ENCODE measurements around the gene EYS.

The EYS gene

DNA sequence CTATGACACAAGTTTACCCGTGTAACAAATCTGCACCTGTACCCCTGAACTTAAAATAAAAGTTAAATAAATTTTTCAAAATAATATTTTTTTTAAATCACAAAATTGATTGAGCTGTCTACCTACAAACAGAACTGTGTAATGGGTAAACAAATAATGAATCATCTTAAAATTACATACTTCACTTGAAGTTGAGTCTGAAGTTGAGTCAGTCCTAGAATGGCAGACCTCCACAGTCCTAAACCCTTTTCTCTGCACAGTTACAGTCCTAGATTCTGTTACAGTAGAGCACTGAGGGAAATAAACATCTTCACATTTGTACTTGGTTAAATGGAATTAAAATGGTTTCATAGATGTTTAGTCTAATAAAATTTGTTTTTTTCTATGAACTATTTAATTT lies 1190.6 kb downstream of the EYS start:
- H3K36me3 Mint-ChIP-seq (ENCODE audit: insufficient read depth) = no peaks in the 10 kb centered on the region
- H3K4me1 Mint-ChIP-seq = no peaks in the 10 kb centered on the region
- ATAC-seq (replicated peaks; ENCODE audit: extremely low read depth, poor library complexity, severe bottlenecking) = no peak
- no peaks in the 10 kb centered on the region for H3K27me3 Mint-ChIP-seq
- H3K27ac Mint-ChIP-seq (ENCODE audit: low read depth) = no peak overlapping the region
- H3K4me3 Mint-ChIP-seq = no peak overlapping the region
- peaks cover 28% of the 10 kb centered on the region for H3K9me3 Mint-ChIP-seq
- no peak for DNase-seq (ENCODE audit: low spot score in 2 of 2)

GRCh38 chr6:64507661-64508060 lies 1199.4 kb downstream of the EYS start:
- H3K4me1 Mint-ChIP-seq = no peaks in the 10 kb centered on the region
- DNase-seq (ENCODE audit: low spot score in 2 of 2) (no peak), ATAC-seq (replicated peaks; ENCODE audit: extremely low read depth, poor library complexity, severe bottlenecking) (no peak)
- H3K27ac Mint-ChIP-seq (ENCODE audit: low read depth) = no peak overlapping the region
- no peaks in the 10 kb centered on the region for H3K36me3 Mint-ChIP-seq (ENCODE audit: insufficient read depth)
- H3K4me3 Mint-ChIP-seq = no peak overlapping the region
- H3K9me3 Mint-ChIP-seq = peaks cover 25% of the 10 kb centered on the region
- H3K27me3 Mint-ChIP-seq = no peaks in the 10 kb centered on the region

- H3K27ac Mint-ChIP-seq (ENCODE audit: low read depth) = no peak overlapping the region
- H3K36me3 Mint-ChIP-seq (ENCODE audit: insufficient read depth) = no peaks in the 10 kb centered on the region
- no peak for ATAC-seq (replicated peaks; ENCODE audit: extremely low read depth, poor library complexity, severe bottlenecking)
- no peaks in the 10 kb centered on the region for H3K4me1 Mint-ChIP-seq
- no peak for DNase-seq (ENCODE audit: low spot score in 2 of 2)
- H3K9me3 Mint-ChIP-seq = peaks cover 12% of the 10 kb centered on the region
- no peaks in the 10 kb centered on the region for H3K27me3 Mint-ChIP-seq
- H3K4me3 Mint-ChIP-seq = no peak overlapping the region
Observed at GRCh38 chr6:64505312-64505711, 1201.7 kb downstream of the EYS start.

DNA sequence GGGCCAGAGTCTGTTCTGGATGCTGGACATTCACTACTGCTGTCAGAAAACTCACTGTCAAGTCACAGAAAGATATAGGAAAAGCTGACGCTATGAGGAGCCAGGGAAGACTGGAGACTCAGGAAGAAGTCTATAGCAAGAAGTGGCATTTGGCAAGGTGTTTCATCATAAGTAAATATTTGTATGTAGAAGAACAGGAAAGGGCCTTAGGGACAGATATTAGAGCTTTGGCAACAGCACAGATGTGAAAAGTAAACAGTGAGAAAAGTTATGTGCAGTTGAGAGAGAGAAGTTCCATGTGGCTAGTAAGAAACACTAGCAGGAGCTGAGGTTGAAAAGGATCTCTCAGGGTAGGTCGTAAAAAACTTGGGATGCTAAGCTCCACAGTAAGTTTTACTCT lies 1202.5 kb downstream of the EYS start:
- no peaks in the 10 kb centered on the region for H3K27me3 Mint-ChIP-seq
- H3K36me3 Mint-ChIP-seq (ENCODE audit: insufficient read depth) = no peaks in the 10 kb centered on the region
- H3K4me3 Mint-ChIP-seq = no peak overlapping the region
- peaks cover 15% of the 10 kb centered on the region for H3K9me3 Mint-ChIP-seq
- H3K4me1 Mint-ChIP-seq = no peaks in the 10 kb centered on the region
- no peak for ATAC-seq (replicated peaks; ENCODE audit: extremely low read depth, poor library complexity, severe bottlenecking)
- H3K27ac Mint-ChIP-seq (ENCODE audit: low read depth) = no peak overlapping the region
- DNase-seq (ENCODE audit: low spot score in 2 of 2) = no peak

DNA sequence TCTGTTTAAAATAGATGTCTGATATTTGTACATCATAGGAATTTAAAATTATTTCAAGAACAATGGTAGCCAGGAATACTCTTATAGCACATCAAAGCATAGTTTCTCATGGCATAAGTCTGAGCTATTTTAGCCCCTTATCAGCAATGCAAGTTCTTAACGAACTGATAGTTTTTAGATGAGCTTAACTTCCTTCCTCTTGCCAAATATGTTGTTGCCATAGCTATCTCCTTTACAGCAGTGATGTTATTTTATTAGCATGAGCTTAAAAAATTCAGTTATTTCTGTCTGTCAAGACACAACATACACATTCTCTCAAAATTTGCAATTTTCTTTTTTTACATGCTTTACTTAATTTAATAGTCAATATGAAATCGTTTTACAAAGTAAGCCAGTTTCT lies 1204.2 kb downstream of the EYS start:
- H3K4me1 Mint-ChIP-seq = no peaks in the 10 kb centered on the region
- no peaks in the 10 kb centered on the region for H3K36me3 Mint-ChIP-seq (ENCODE audit: insufficient read depth)
- no peak for ATAC-seq (replicated peaks; ENCODE audit: extremely low read depth, poor library complexity, severe bottlenecking)
- H3K27me3 Mint-ChIP-seq = no peaks in the 10 kb centered on the region
- peaks cover 22% of the 10 kb centered on the region for H3K9me3 Mint-ChIP-seq
- DNase-seq (ENCODE audit: low spot score in 2 of 2) = no peak
- no peak overlapping the region for H3K27ac Mint-ChIP-seq (ENCODE audit: low read depth)
- no peak overlapping the region for H3K4me3 Mint-ChIP-seq

DNA sequence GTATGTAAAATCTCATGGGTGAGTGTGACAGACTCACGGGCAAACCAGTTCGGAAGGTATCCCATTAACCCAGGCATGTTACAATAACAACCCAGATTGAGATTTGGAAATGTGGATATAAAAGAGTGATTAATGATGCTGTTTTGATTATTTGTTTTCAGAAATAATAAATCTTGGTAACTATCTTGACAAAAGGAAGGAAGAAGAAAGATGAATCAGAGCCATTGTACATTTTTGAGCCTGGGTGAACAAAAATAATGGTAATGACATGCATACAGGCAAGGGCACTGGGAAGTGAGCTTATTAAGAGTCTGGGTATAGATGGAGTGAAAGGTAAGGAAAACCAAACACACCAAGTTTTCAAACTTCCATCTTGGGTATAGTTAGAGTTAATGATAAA lies 1209.4 kb downstream of the EYS start:
- no peak for DNase-seq (ENCODE audit: low spot score in 2 of 2)
- no peaks in the 10 kb centered on the region for H3K4me1 Mint-ChIP-seq
- H3K4me3 Mint-ChIP-seq = no peak overlapping the region
- peaks cover 25% of the 10 kb centered on the region for H3K9me3 Mint-ChIP-seq
- H3K27ac Mint-ChIP-seq (ENCODE audit: low read depth) = no peak overlapping the region
- H3K27me3 Mint-ChIP-seq = no peaks in the 10 kb centered on the region
- ATAC-seq (replicated peaks; ENCODE audit: extremely low read depth, poor library complexity, severe bottlenecking) = no peak
- H3K36me3 Mint-ChIP-seq (ENCODE audit: insufficient read depth) = no peaks in the 10 kb centered on the region

DNA sequence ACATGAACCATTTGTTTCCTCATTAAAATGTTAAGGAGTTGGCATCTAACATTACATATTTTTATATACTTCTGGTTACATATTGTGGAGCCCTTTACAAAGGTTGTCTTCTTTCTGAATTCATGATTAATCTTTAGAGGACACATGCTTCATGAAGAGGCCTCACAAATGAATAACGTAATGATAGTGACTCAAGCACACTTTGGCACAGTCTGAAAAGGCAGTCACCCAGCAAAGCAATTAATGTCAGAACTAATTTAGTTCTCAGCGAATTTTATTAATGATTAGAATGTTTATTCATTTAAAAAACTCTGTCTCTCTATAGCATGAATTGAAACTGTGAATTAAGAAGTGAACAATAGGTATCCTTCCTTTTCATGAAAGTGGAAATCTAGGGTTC lies 1217.3 kb downstream of the EYS start:
- peaks cover 12% of the 10 kb centered on the region for H3K9me3 Mint-ChIP-seq
- DNase-seq (ENCODE audit: low spot score in 2 of 2) (no peak), ATAC-seq (replicated peaks; ENCODE audit: extremely low read depth, poor library complexity, severe bottlenecking) (no peak)
- H3K27me3 Mint-ChIP-seq = no peaks in the 10 kb centered on the region
- no peak overlapping the region for H3K27ac Mint-ChIP-seq (ENCODE audit: low read depth)
- no peaks in the 10 kb centered on the region for H3K36me3 Mint-ChIP-seq (ENCODE audit: insufficient read depth)
- H3K4me1 Mint-ChIP-seq = no peaks in the 10 kb centered on the region
- no peak overlapping the region for H3K4me3 Mint-ChIP-seq

DNA sequence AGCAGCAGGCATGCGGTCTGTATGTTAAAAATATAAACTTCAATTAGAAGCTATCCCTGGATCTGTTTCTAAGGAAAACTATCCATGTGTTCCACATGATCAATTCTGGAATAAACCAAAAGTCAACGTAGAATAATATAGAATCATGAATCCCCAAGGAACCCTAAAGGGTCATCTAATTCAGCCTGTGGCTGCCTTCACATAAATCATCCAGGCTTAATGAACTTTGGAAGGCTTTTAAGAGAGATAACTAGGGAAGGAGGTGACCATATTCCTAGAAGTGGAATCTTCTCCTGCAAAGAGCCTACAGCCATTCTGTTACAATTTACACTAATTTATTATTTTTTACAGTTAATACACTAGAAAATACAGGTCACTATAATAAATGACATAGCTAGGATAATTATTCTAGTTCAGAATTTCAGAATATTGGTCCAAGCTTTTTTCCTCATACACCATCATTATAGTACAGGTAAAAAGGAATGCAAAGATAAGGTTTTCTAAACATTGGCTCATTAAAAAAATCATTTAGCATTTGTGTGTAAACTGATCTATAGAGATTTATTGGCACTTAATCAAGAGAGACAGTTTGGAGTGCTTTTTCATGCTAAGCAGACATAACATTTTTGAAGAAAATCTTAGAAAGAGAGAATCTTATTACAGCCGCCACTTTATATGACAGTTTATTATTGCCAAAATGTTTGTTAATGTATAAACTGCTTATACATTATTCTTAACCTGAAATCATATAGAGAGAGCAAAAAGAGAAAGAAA lies 1220.3 kb downstream of the EYS start:
- Mint-ChIP-seq H3K36me3 (ENCODE audit: insufficient read depth) (no peaks in the 10 kb centered on the region), H3K9me3 (no peaks in the 10 kb centered on the region), H3K27ac (ENCODE audit: low read depth) (no peak overlapping the region), H3K27me3 (no peaks in the 10 kb centered on the region), H3K4me3 (no peak overlapping the region), H3K4me1 (no peaks in the 10 kb centered on the region)
- DNase-seq (ENCODE audit: low spot score in 2 of 2) = no peak
- ATAC-seq (replicated peaks; ENCODE audit: extremely low read depth, poor library complexity, severe bottlenecking) = no peak

- ATAC-seq (replicated peaks; ENCODE audit: extremely low read depth, poor library complexity, severe bottlenecking) (no peak), DNase-seq (ENCODE audit: low spot score in 2 of 2) (no peak)
- Mint-ChIP-seq H3K27me3 (no peaks in the 10 kb centered on the region), H3K9me3 (no peaks in the 10 kb centered on the region), H3K4me3 (no peak overlapping the region), H3K4me1 (no peaks in the 10 kb centered on the region), H3K27ac (ENCODE audit: low read depth) (no peak overlapping the region), H3K36me3 (ENCODE audit: insufficient read depth) (no peaks in the 10 kb centered on the region)
Observed at GRCh38 chr6:64483956-64484499, 1223.0 kb downstream of the EYS start.

DNA sequence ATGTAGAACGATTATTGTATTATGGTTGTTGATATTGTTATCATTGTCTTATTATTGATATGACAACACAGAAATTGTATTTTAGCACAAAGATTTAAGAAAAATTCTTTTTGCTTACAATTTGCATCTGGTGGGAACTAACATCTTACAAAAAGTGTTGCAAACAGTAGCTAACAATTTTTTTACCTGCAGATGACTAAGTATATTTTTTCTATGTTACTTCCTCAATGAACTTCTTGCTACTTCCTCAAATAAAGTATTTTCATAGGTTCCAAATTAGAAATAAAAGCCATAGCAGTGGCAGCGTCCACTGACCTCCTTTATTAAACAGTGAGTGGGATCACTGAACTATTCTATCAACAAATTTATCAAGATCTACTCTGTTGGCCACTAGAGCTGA lies 1224.4 kb downstream of the EYS start:
- ATAC-seq (replicated peaks; ENCODE audit: extremely low read depth, poor library complexity, severe bottlenecking) = no peak
- DNase-seq (ENCODE audit: low spot score in 2 of 2) = no peak
- Mint-ChIP-seq H3K27me3 (no peaks in the 10 kb centered on the region), H3K27ac (ENCODE audit: low read depth) (no peak overlapping the region), H3K4me1 (no peaks in the 10 kb centered on the region), H3K36me3 (ENCODE audit: insufficient read depth) (no peaks in the 10 kb centered on the region), H3K9me3 (no peaks in the 10 kb centered on the region), H3K4me3 (no peak overlapping the region)

DNA sequence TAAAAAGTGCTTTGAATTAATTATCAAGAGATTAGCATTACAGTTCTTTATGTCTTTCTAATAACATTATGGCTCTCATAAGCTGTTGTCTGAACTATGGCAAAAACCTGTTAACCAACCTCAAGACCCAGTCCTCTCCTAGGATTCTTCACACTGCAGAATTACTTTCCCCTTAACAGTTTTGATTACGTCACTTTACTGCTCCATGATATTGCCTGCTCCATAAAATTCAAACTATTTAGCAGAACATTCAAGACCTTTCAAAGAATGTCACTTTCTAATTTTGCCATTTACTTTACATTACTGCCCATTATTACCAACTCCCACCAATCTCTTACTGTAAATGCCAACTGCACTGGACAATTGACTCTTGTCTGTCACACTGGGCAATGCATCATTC lies 1227.9 kb downstream of the EYS start:
- Mint-ChIP-seq H3K4me1 (no peaks in the 10 kb centered on the region), H3K27me3 (no peaks in the 10 kb centered on the region), H3K9me3 (peaks cover 14% of the 10 kb centered on the region), H3K4me3 (no peak overlapping the region), H3K27ac (ENCODE audit: low read depth) (no peak overlapping the region), H3K36me3 (ENCODE audit: insufficient read depth) (no peaks in the 10 kb centered on the region)
- no peak for DNase-seq (ENCODE audit: low spot score in 2 of 2)
- ATAC-seq (replicated peaks; ENCODE audit: extremely low read depth, poor library complexity, severe bottlenecking) = no peak

DNA sequence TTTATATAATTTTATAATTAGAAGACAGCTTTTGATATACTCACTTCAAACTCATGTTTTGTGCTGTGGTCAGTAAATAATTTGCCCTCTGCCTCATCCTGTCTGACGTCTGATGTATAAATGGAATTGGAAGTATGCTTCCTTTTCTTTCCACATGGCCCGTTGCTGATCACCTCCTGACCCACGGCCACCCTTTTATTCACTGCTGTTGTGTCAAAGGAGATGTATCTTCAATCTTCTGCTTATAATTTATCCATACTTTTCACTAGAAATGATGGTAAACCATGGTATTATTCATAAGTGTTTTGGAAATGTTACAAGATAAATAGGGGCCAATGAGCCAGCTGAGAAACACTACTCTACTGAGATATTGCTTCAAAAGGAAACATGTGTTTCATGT lies 1229.6 kb downstream of the EYS start:
- H3K36me3 Mint-ChIP-seq (ENCODE audit: insufficient read depth) = no peaks in the 10 kb centered on the region
- peaks cover 14% of the 10 kb centered on the region for H3K9me3 Mint-ChIP-seq
- no peak for DNase-seq (ENCODE audit: low spot score in 2 of 2)
- no peak for ATAC-seq (replicated peaks; ENCODE audit: extremely low read depth, poor library complexity, severe bottlenecking)
- no peak overlapping the region for H3K4me3 Mint-ChIP-seq
- no peaks in the 10 kb centered on the region for H3K4me1 Mint-ChIP-seq
- no peak overlapping the region for H3K27ac Mint-ChIP-seq (ENCODE audit: low read depth)
- H3K27me3 Mint-ChIP-seq = no peaks in the 10 kb centered on the region

DNA sequence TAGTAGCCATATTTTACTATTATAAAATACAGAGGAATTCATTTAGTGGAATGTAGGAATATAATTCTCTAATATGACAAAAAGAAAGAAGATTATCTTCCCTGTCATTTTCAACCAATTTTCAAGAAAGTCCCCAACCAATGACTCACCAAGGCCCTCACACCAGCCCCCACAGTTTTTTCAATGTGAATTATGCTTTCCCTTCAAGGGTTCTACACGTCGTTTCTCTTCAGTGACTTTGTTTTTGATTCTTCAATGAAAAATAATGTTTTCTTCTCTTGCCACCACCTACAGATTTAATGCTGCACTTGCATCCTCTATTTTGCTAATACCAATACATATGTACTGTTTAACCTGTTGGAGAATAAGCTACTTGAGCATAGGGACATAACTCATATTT lies 1230.1 kb downstream of the EYS start:
- H3K36me3 Mint-ChIP-seq (ENCODE audit: insufficient read depth) = no peaks in the 10 kb centered on the region

More for the DNA sequence above, 1230.1 kb downstream of the EYS start:
- no peaks in the 10 kb centered on the region for H3K27me3 Mint-ChIP-seq
- peaks cover 14% of the 10 kb centered on the region for H3K9me3 Mint-ChIP-seq
- no peak overlapping the region for H3K27ac Mint-ChIP-seq (ENCODE audit: low read depth)
- no peak overlapping the region for H3K4me3 Mint-ChIP-seq
- no peaks in the 10 kb centered on the region for H3K4me1 Mint-ChIP-seq
- no peak for DNase-seq (ENCODE audit: low spot score in 2 of 2)
- ATAC-seq (replicated peaks; ENCODE audit: extremely low read depth, poor library complexity, severe bottlenecking) = no peak
